GM12878 (cell line): Measurements from ENCODE around the gene SGCD. TPM values are rescaled to one million over a fixed set of nuclear protein-coding genes. Genes with fewer than 3 reads are reported as not detected.

ENCODE experiments used
- ATAC-seq: fragments of 200-7000 bp; cut with Tn5 transposase; 3 replicates; pipeline ENCODE4 v1.9.1; 2020; ENCODE audit warnings: mild to moderate bottlenecking, moderate library complexity
- BruUV-seq: library from RNA; stranded (reverse); fragments of 400-500 nt; replicated peaks from 2 replicates; lab custom pipeline; 2021; lab: Mats Ljungman, UMichigan
- CTCF ChIA-PET: fragments of 300-600 bp; sonication (Branson Sonifier 250); formaldehyde crosslinking; extraction: SDS; loops from one replicate; lab custom pipeline; 2021; ENCODE audit warnings: inconsistent platforms; lab: Yijun Ruan, JAX
- POLR2A ChIA-PET: fragments of 350-600 bp; formaldehyde crosslinking; extraction: SDS; loops from one replicate; lab custom pipeline; 2021; ENCODE audit warnings: inconsistent platforms; lab: Charles Lee
- RAD21 ChIA-PET: fragments of 300-600 bp; sonication (Branson Sonifier 250); formaldehyde crosslinking; loops from one replicate; lab custom pipeline; 2023; ENCODE audit warnings: antibody characterized with exemption; ENCODE audit not compliant: unreplicated experiment; lab: Charles Lee
- SMC1A ChIA-PET: fragments of 300-600 bp; sonication (Branson Sonifier 250); formaldehyde crosslinking; loops from one replicate; lab custom pipeline; 2023; ENCODE audit not compliant: unreplicated experiment, uncharacterized antibody; lab: Charles Lee
- DNase-seq: peaks from one replicate; pipeline ENCODE4 v3.0.0-alpha.2; 2011; ENCODE audit warnings: low read depth, low spot score
- FAIRE-seq: peaks from 3 replicates; lab custom pipeline; 2011; peaks lifted over from hg19 to GRCh38; lab: Jason Lieb, UNC
- H2AFZ ChIP-seq: 2 replicates; pipeline ENCODE4 v1.6.0; 2011; ENCODE audit warnings: low read depth, low read length, control low read depth; ENCODE audit not compliant: control insufficient read depth
- H3K27ac ChIP-seq: 2 replicates; pipeline ENCODE4 v1.5.1; 2011; ENCODE audit warnings: control low read depth; ENCODE audit not compliant: control insufficient read depth, insufficient read depth
- H3K27me3 ChIP-seq, 2 experiments: replicated peaks in 1 of 2; 2 replicates each; pipeline versions ENCODE4 v1.6.0 to v1.6.1; 2011; ENCODE audit warnings: low read length in 1 of 2; ENCODE audit not compliant: control insufficient read depth in 2 of 2, insufficient read depth in 2 of 2
- H3K36me3 ChIP-seq, 2 experiments: 2 replicates each; pipeline ENCODE4 v1.5.1; 2011; ENCODE audit warnings: low read length in 1 of 2; ENCODE audit not compliant: control insufficient read depth in 2 of 2, insufficient read depth in 2 of 2
- H3K4me1 ChIP-seq: 2 replicates; pipeline ENCODE4 v1.6.1; 2011; ENCODE audit warnings: mild to moderate bottlenecking, low read length, moderate library complexity, mixed read lengths; ENCODE audit not compliant: control insufficient read depth, insufficient read depth
- H3K4me2 ChIP-seq: 2 replicates; pipeline ENCODE4 v1.6.0; 2011; ENCODE audit warnings: control low read depth; ENCODE audit not compliant: control insufficient read depth, insufficient read depth
- H3K4me3 ChIP-seq: fragments of 200-600 bp; sonication (generic); 2 replicates; pipeline ENCODE4 v1.5.1; 2016
- H3K79me2 ChIP-seq: 2 replicates; pipeline ENCODE4 v1.6.0; 2011; ENCODE audit warnings: low read length; ENCODE audit not compliant: control insufficient read depth, insufficient read depth
- H3K9ac ChIP-seq: 2 replicates; pipeline ENCODE4 v1.8.0; 2011; ENCODE audit warnings: low read length, control low read depth, mixed read lengths; ENCODE audit not compliant: control insufficient read depth, insufficient read depth
- H3K9me3 ChIP-seq: replicated peaks from 3 replicates; pipeline ENCODE4 v1.5.1; 2011; ENCODE audit warnings: mild to moderate bottlenecking, low read length; ENCODE audit not compliant: control insufficient read depth, insufficient read depth
- H4K20me1 ChIP-seq: 2 replicates; pipeline ENCODE4 v1.6.0; 2011; ENCODE audit not compliant: control insufficient read depth, insufficient read depth
- MEF2B ChIP-seq: fragments of 450-650 bp; IDR thresholded peaks from 2 replicates; pipeline ENCODE4 v1.6.1; 2018; ENCODE audit warnings: mild to moderate bottlenecking, moderate library complexity; ENCODE audit not compliant: partially characterized antibody, poor library complexity, severe bottlenecking
- POLR2AphosphoS2 ChIP-seq: IDR thresholded peaks from 2 replicates; pipeline ENCODE4 v1.6.1; 2011; ENCODE audit warnings: low read depth, mild to moderate bottlenecking, low read length, improper control_type of control experiment, moderate library complexity
- SIX5 ChIP-seq: IDR thresholded peaks from 2 replicates; pipeline ENCODE4 v1.6.1; 2011; ENCODE audit warnings: mild to moderate bottlenecking, low read depth, low read length, moderate library complexity; ENCODE audit not compliant: severe bottlenecking
- SUZ12 ChIP-seq: fragments of 200-600 bp; sonication (generic); IDR thresholded peaks from one replicate; pipeline ENCODE4 v1.6.1; 2018; ENCODE audit warnings: antibody characterized with exemption, mild to moderate bottlenecking; ENCODE audit not compliant: unreplicated experiment
- TCF7 ChIP-seq: IDR thresholded peaks from 2 replicates; pipeline ENCODE4 v1.6.1; 2014; ENCODE audit warnings: antibody characterized with exemption, borderline replicate concordance
- ZZZ3 ChIP-seq: IDR thresholded peaks from 2 replicates; pipeline ENCODE4 v1.6.1; 2011; ENCODE audit warnings: low read depth; ENCODE audit not compliant: control insufficient read depth, insufficient read length
- WGBS: methylation state at CpG from one replicate; pipeline ENCODE4 v1.1.6; 2016; ENCODE audit warnings: low lambda C conversion rate; ENCODE audit not compliant: insufficient replicate concordance, insufficient coverage; ENCODE audit errors: missing lambda C conversion rate; 5-methylcytosine and 5-hydroxymethylcytosine counted together
- in situ Hi-C: fragments of 300-500 bp; cut with MboI; formaldehyde crosslinking; loops from 9 replicates; pipeline ENCODE4 v1.14.3; 2018; ENCODE audit warnings: mixed read lengths
- intact Hi-C: fragments of 100-400 bp; cut with micrococcal nuclease; formaldehyde crosslinking; loops from one replicate; pipeline ENCODE4 v1.14.2; 2022; ENCODE audit not compliant: unreplicated experiment
- polyA plus RNA-seq, 11 experiments: library from polyadenylated mRNA; depleted of rRNA in 4 of 11; unstranded in 6 of 11; stranded (reverse) in 5 of 11; fragments of >200 nt; fragmentation: Nextera tagmentation in 4 of 11; fragmentation: Illumina TruSeq in 1 of 11; extraction: Ambion mirVana in 4 of 11; extraction: Trizol in 1 of 11; gene quantifications; 1 replicate in 1 of 11; 2 replicates in 10 of 11; pipeline versions ENCODE4 v1.2.1 to v1.2.3, GENCODE V29; 2011 to 2016; ENCODE audit warnings: inconsistent platforms in 2 of 11, missing spikeins in 2 of 11, low read depth in 1 of 11
- total RNA-seq, 4 experiments: library from RNA; depleted of rRNA in 3 of 4; stranded (reverse); fragments of >200 nt in 3 of 4; fragmentation: Illumina TruSeq in 1 of 4; extraction: Trizol in 1 of 4; gene quantifications; 2 replicates each; pipeline versions ENCODE4 v1.2.1 to v1.2.3, GENCODE V29; 2013 to 2021
- TF ChIP-seq, protein P1 (sequence below): fragments of 450-650 bp; IDR thresholded peaks from 2 replicates; pipeline ENCODE4 v1.6.1; 2014; ENCODE audit warnings: mild to moderate bottlenecking
- TF ChIP-seq, protein P2 (sequence below): IDR thresholded peaks from 2 replicates; pipeline ENCODE4 v1.6.1; 2012; ENCODE audit warnings: low read depth, low read length, improper control_type of control experiment

The SGCD gene
- total and polyA plus RNA-seq, 10 of the 15 experiments (the other 5 are each of a cell fraction or from before 2014, with no cell fraction given): 0.06 TPM; not detected in 9

DNA sequence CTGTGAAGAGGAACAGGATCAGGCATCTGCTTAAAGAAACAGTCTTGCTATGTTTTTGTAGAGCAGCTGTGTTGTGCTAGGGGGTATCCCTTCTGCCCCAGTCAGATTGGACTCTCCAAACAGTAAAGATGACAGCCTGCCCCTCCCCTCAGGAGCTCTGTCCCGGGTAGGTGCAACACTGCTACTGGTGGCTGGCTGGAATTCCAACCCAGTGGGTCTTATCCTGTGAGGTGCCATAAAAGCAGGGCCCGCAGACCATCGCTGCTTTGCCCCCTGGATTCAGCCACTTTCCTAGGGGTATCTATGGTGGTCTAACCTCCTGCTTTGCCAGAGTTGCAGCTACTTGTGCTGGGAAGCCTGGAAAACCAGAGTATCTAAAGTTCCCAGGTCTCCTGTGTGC, 408.5 kb downstream of the SGCD start:
- H3K4me2 ChIP-seq: no peak overlapping the region
- ChIA-PET CTCF (no interaction called here), POLR2A (no interaction called here), RAD21 (no interaction called here), SMC1A (no interaction called here)
- no peak overlapping the region for H3K4me3 ChIP-seq
- ATAC-seq: no peak
- no peaks in the 10 kb centered on the region for H3K36me3 ChIP-seq
- no peak overlapping the region for H2AFZ ChIP-seq
- TF ChIP-seq SIX5 (no peak), MEF2B (no peak), SUZ12 (no peak), TCF7 (no peak), ZZZ3 (no peak), POLR2AphosphoS2 (no peak)
- TF ChIP-seq, protein P1, sequence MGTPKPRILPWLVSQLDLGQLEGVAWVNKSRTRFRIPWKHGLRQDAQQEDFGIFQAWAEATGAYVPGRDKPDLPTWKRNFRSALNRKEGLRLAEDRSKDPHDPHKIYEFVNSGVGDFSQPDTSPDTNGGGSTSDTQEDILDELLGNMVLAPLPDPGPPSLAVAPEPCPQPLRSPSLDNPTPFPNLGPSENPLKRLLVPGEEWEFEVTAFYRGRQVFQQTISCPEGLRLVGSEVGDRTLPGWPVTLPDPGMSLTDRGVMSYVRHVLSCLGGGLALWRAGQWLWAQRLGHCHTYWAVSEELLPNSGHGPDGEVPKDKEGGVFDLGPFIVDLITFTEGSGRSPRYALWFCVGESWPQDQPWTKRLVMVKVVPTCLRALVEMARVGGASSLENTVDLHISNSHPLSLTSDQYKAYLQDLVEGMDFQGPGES: no peak
- TF ChIP-seq, protein P2, sequence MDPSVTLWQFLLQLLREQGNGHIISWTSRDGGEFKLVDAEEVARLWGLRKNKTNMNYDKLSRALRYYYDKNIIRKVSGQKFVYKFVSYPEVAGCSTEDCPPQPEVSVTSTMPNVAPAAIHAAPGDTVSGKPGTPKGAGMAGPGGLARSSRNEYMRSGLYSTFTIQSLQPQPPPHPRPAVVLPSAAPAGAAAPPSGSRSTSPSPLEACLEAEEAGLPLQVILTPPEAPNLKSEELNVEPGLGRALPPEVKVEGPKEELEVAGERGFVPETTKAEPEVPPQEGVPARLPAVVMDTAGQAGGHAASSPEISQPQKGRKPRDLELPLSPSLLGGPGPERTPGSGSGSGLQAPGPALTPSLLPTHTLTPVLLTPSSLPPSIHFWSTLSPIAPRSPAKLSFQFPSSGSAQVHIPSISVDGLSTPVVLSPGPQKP: no peak
- no peaks in the 10 kb centered on the region for H3K27me3 ChIP-seq
- intact Hi-C loops: no loop called here
- no peaks in the 10 kb centered on the region for H3K4me1 ChIP-seq
- DNase-seq: no peak
- WGBS: 25% methylated on average over 3 of the region's 3 CpGs
- FAIRE-seq: no peak
- H3K79me2 ChIP-seq: no peaks in the 10 kb centered on the region
- in situ Hi-C loops: no loop called here
- H3K9ac ChIP-seq: no peak overlapping the region
- H3K27ac ChIP-seq: no peak overlapping the region
- no peaks in the 10 kb centered on the region for H4K20me1 ChIP-seq
- H3K9me3 ChIP-seq: no peaks in the 10 kb centered on the region
- BruUV-seq: no TSS peak
